H1 (cell line): ENCODE data around the gene HACD3. TPM values are rescaled to one million over a fixed set of nuclear protein-coding genes. Genes with fewer than 3 reads are reported as not detected.

Experiments used
- CTCF ChIA-PET: fragments of 300-600 bp; sonication (Branson Sonifier 250); formaldehyde crosslinking; loops from one replicate; lab custom pipeline; 2021; ENCODE audit not compliant: partially characterized antibody; lab: Charles Lee
- POLR2A ChIA-PET: fragments of 300-600 bp; sonication (Branson Sonifier 250); formaldehyde crosslinking; loops from one replicate; lab custom pipeline; 2021; ENCODE audit warnings: inconsistent platforms; ENCODE audit not compliant: partially characterized antibody; lab: Charles Lee
- DNase-seq, 2 experiments: peaks; one replicate each; pipeline versions ENCODE4 v3.0.0 to v3.0.0-alpha.2; 2010 to 2022; ENCODE audit warnings: low spot score in 2 of 2, low read depth in 1 of 2, mixed read lengths in 1 of 2
- FAIRE-seq: peaks from 2 replicates; lab custom pipeline; 2011; peaks lifted over from hg19 to GRCh38; lab: Jason Lieb, UNC
- H2AFZ ChIP-seq: 2 replicates; pipeline ENCODE4 v1.8.1; 2012; ENCODE audit warnings: low read length, inconsistent platforms
- H2AK5ac ChIP-seq: 2 replicates; pipeline ENCODE4 v1.6.1; 2013; ENCODE audit warnings: low read depth, low read length
- H2BK120ac ChIP-seq: replicated peaks from 2 replicates; pipeline ENCODE3; 2013; ENCODE audit warnings: low read depth, low read length, inconsistent platforms
- H2BK12ac ChIP-seq: 2 replicates; pipeline ENCODE4 v1.6.1; 2013; ENCODE audit warnings: low read depth, low read length
- H2BK15ac ChIP-seq: 2 replicates; pipeline ENCODE4 v1.6.1; 2013; ENCODE audit warnings: low read length
- H2BK20ac ChIP-seq: 2 replicates; pipeline ENCODE4 v1.6.1; 2013; ENCODE audit warnings: low read length
- H2BK5ac ChIP-seq: 2 replicates; pipeline ENCODE4 v1.6.1; 2013; ENCODE audit warnings: low read depth, low read length
- H3K14ac ChIP-seq: 2 replicates; pipeline ENCODE4 v1.6.1; 2013; ENCODE audit warnings: inconsistent platforms; ENCODE audit not compliant: insufficient read length
- H3K18ac ChIP-seq: 2 replicates; pipeline ENCODE4 v1.6.1; 2013; ENCODE audit warnings: low read length; ENCODE audit errors: extremely low read depth
- H3K23ac ChIP-seq: 2 replicates; pipeline ENCODE4 v1.6.1; 2013; ENCODE audit warnings: inconsistent platforms; ENCODE audit not compliant: insufficient read length
- H3K23me2 ChIP-seq: 2 replicates; pipeline ENCODE4 v1.6.1; 2013; ENCODE audit warnings: low read depth, low read length
- H3K27ac ChIP-seq: 2 replicates; pipeline ENCODE4 v1.6.1; 2011; ENCODE audit warnings: low read depth, low read length, inconsistent platforms
- H3K27me3 ChIP-seq, 4 experiments: replicated peaks in 1 of 4; 1 replicate in 1 of 4; 2 replicates in 3 of 4; pipeline versions ENCODE4 v1.6.1 to v1.8.1; 2011 to 2013; ENCODE audit warnings: low read length in 3 of 4, mild to moderate bottlenecking in 3 of 4, inconsistent platforms in 2 of 4, mixed read lengths in 2 of 4, moderate library complexity in 1 of 4; ENCODE audit not compliant: control insufficient read depth in 3 of 4, insufficient read depth in 3 of 4; ENCODE audit errors: extremely low read depth in 1 of 4
- H3K36me3 ChIP-seq, 4 experiments: 2 replicates each; pipeline versions ENCODE4 v1.6.1 to v1.8.1; 2011 to 2013; ENCODE audit warnings: mild to moderate bottlenecking in 4 of 4, low read length in 3 of 4, moderate library complexity in 2 of 4, control low read depth in 1 of 4, inconsistent platforms in 1 of 4; ENCODE audit not compliant: insufficient read depth in 4 of 4, control insufficient read depth in 2 of 4
- H3K4ac ChIP-seq: replicated peaks from 2 replicates; pipeline ENCODE3; 2013; ENCODE audit warnings: low read length, low read depth, mixed read lengths, inconsistent platforms; ENCODE audit not compliant: insufficient read length
- H3K4me1 ChIP-seq, 4 experiments: replicated peaks in 1 of 4; 1 replicate in 1 of 4; 2 replicates in 3 of 4; pipeline versions ENCODE4 v1.6.1 to v1.8.1; 2011 to 2013; ENCODE audit warnings: low read length in 3 of 4, inconsistent platforms in 2 of 4, mixed read lengths in 1 of 4; ENCODE audit not compliant: insufficient read depth in 4 of 4, control insufficient read depth in 3 of 4
- H3K4me2 ChIP-seq, 2 experiments: 2 replicates each; pipeline versions ENCODE4 v1.6.1 to v1.8.1; 2011 to 2013; ENCODE audit warnings: low read depth in 2 of 2, low read length in 2 of 2, control low read depth in 1 of 2, inconsistent platforms in 1 of 2, mild to moderate bottlenecking in 1 of 2; ENCODE audit not compliant: insufficient read depth in 1 of 2
- H3K4me3 ChIP-seq, 4 experiments: fragments of 200-600, 300-600 bp in 1 of 4; sonication (generic), shearing (Covaris generic), sonication (Bioruptor Twin) in 1 of 4; 2 replicates each; pipeline versions ENCODE4 v1.5.1 to v1.8.1; 2011 to 2016; ENCODE audit warnings: low read length in 4 of 4, low read depth in 3 of 4, control low read depth in 2 of 4, inconsistent platforms in 2 of 4, mild to moderate bottlenecking in 2 of 4, mixed read lengths in 1 of 4, moderate library complexity in 1 of 4; ENCODE audit not compliant: insufficient read depth in 2 of 4; ENCODE audit errors: extremely low read depth in 1 of 4
- H3K56ac ChIP-seq: replicated peaks from 2 replicates; pipeline ENCODE3; 2013; ENCODE audit warnings: low read depth, mild to moderate bottlenecking, mixed read lengths, low read length, inconsistent platforms; ENCODE audit not compliant: insufficient read length
- H3K79me1 ChIP-seq: 2 replicates; pipeline ENCODE4 v1.6.1; 2013; ENCODE audit warnings: low read depth, low read length, control low read depth
- H3K79me2 ChIP-seq, 2 experiments: 2 replicates each; pipeline versions ENCODE4 v1.6.1 to v1.8.1; 2012 to 2013; ENCODE audit warnings: low read length in 2 of 2, mild to moderate bottlenecking in 2 of 2, inconsistent platforms in 1 of 2; ENCODE audit not compliant: insufficient read depth in 2 of 2, control insufficient read depth in 1 of 2
- H3K9ac ChIP-seq, 4 experiments: replicated peaks in 1 of 4; 1 replicate in 1 of 4; 2 replicates in 3 of 4; pipeline versions ENCODE4 v1.6.1 to v1.8.1; 2011 to 2013; ENCODE audit warnings: low read depth in 3 of 4, low read length in 3 of 4, control low read depth in 2 of 4, mild to moderate bottlenecking in 2 of 4, moderate library complexity in 2 of 4, inconsistent platforms in 1 of 4; ENCODE audit errors: extremely low read depth in 1 of 4
- H3K9me3 ChIP-seq, 2 experiments: 2 replicates each; pipeline versions ENCODE4 v1.6.1 to v1.8.1; 2012 to 2013; ENCODE audit warnings: mild to moderate bottlenecking in 2 of 2, moderate library complexity in 2 of 2, control low read depth in 1 of 2, inconsistent platforms in 1 of 2, low read depth in 1 of 2, low read length in 1 of 2, mixed read lengths in 1 of 2; ENCODE audit not compliant: insufficient read depth in 2 of 2
- H4K20me1 ChIP-seq, 2 experiments: replicated peaks in 1 of 2; 2 replicates each; pipeline versions ENCODE3 to v1.8.1; 2011 to 2013; ENCODE audit warnings: inconsistent platforms in 2 of 2, low read length in 2 of 2, mild to moderate bottlenecking in 1 of 2; ENCODE audit not compliant: insufficient read depth in 2 of 2, control insufficient read depth in 1 of 2
- H4K5ac ChIP-seq: 2 replicates; pipeline ENCODE4 v1.6.1; 2013; ENCODE audit warnings: low read length, low read depth, mixed read lengths, inconsistent platforms; ENCODE audit not compliant: insufficient read length
- H4K8ac ChIP-seq: 2 replicates; pipeline ENCODE4 v1.8.0; 2013; ENCODE audit warnings: mild to moderate bottlenecking, moderate library complexity, low read length, inconsistent platforms; ENCODE audit not compliant: insufficient read depth; ENCODE audit errors: extremely low read depth
- H4K91ac ChIP-seq: replicated peaks from 2 replicates; pipeline ENCODE3; 2013; ENCODE audit warnings: low read length, mixed read lengths, inconsistent platforms; ENCODE audit not compliant: insufficient read length
- BACH1 ChIP-seq: IDR thresholded peaks from 2 replicates; pipeline ENCODE4 v1.6.1; 2012; ENCODE audit warnings: low read length, improper control_type of control experiment
- BRCA1 ChIP-seq: IDR thresholded peaks from 2 replicates; pipeline ENCODE4 v1.6.1; 2012; ENCODE audit warnings: low read depth, low read length, improper control_type of control experiment
- EGR1 ChIP-seq: IDR thresholded peaks from 2 replicates; pipeline ENCODE4 v1.6.1; 2011; ENCODE audit warnings: low read depth, low read length, borderline replicate concordance
- EP300 ChIP-seq, 2 experiments: IDR thresholded peaks; 1 replicate in 1 of 2; 2 replicates in 1 of 2; pipeline ENCODE4 v1.6.1; 2011 to 2012; ENCODE audit warnings: low read depth in 2 of 2, low read length in 2 of 2, mild to moderate bottlenecking in 2 of 2, borderline replicate concordance in 1 of 2, inconsistent platforms in 1 of 2, moderate library complexity in 1 of 2
- GABPA ChIP-seq: IDR thresholded peaks from 2 replicates; pipeline ENCODE4 v1.6.1; 2011; ENCODE audit warnings: mild to moderate bottlenecking, low read length, moderate library complexity, borderline replicate concordance; ENCODE audit not compliant: insufficient read depth
- JUND ChIP-seq: IDR thresholded peaks from 2 replicates; pipeline ENCODE4 v1.6.1; 2011; ENCODE audit warnings: mild to moderate bottlenecking, improper control_type of control experiment, low read length
- KDM1A ChIP-seq: fragments of 200-600, 300-600 bp; sonication (generic); IDR thresholded peaks from 2 replicates; pipeline ENCODE4 v1.7.1; 2016; ENCODE audit warnings: mild to moderate bottlenecking, low read length, borderline replicate concordance
- NRF1 ChIP-seq: IDR thresholded peaks from 2 replicates; pipeline ENCODE4 v1.6.1; 2011; ENCODE audit warnings: mild to moderate bottlenecking, low read depth, low read length, improper control_type of control experiment
- POLR2AphosphoS5 ChIP-seq: IDR thresholded peaks from 2 replicates; pipeline ENCODE4 v1.6.1; 2011; ENCODE audit warnings: low read depth, low read length
- RFX5 ChIP-seq: IDR thresholded peaks from 2 replicates; pipeline ENCODE4 v1.6.1; 2011; ENCODE audit warnings: low read depth, low read length, improper control_type of control experiment, borderline replicate concordance
- SAP30 ChIP-seq: fragments of 300-600 bp; sonication (generic); IDR thresholded peaks from 2 replicates; pipeline ENCODE4 v1.7.1; 2012; ENCODE audit warnings: low read length, moderate library complexity, mild to moderate bottlenecking, inconsistent platforms; ENCODE audit not compliant: insufficient read depth, insufficient replicate concordance
- SP4 ChIP-seq: IDR thresholded peaks from 2 replicates; pipeline ENCODE4 v1.6.1; 2012; ENCODE audit warnings: low read length, inconsistent platforms
- SRF ChIP-seq: IDR thresholded peaks from 2 replicates; pipeline ENCODE4 v1.6.1; 2011; ENCODE audit warnings: mild to moderate bottlenecking, low read depth, low read length, moderate library complexity
- WGBS, 2 experiments: shearing (Covaris generic) in 1 of 2; methylation state at CpG; one replicate each; pipeline versions ENCODE4 v1.1.6 to v1.1.7; 2013 to 2015; ENCODE audit warnings: low lambda C conversion rate in 2 of 2, mixed read lengths in 2 of 2, inconsistent platforms in 1 of 2, low coverage in 1 of 2, missing lambda C conversion rate in 1 of 2; ENCODE audit not compliant: insufficient replicate concordance in 2 of 2, insufficient coverage in 1 of 2, insufficient read length in 1 of 2; ENCODE audit errors: extremely low coverage in 1 of 2, missing lambda C conversion rate in 1 of 2; 5-methylcytosine and 5-hydroxymethylcytosine counted together
- polyA plus RNA-seq, 7 experiments: library from polyadenylated mRNA; depleted of rRNA in 3 of 7; stranded (reverse) in 5 of 7; unstranded in 2 of 7; fragments of >200 nt in 5 of 7; fragments of 200-250 nt in 2 of 7; gene quantifications; 1 replicate in 5 of 7; 2 replicates in 1 of 7; 4 replicates in 1 of 7; pipeline versions ENCODE4 v1.2.1 to v1.2.3, GENCODE V29; 2011 to 2013; ENCODE audit warnings: missing spikeins in 2 of 7, mixed read lengths in 2 of 7
- total RNA-seq: library from RNA; stranded (reverse); fragmentation: NEBNext Ultra II Directional; extraction: Animal tissue kit (Norgen Biotek cat#: 25700); gene quantifications from 2 replicates; pipeline ENCODE4 v1.2.1, GENCODE V29; 2021

HACD3 gene
- total and polyA plus RNA-seq, 2 of the 8 experiments (the other 6 are each of a cell fraction or from before 2014, with no cell fraction given), result 78.8 to 120 TPM

- no peak overlapping the region for H2BK12ac ChIP-seq
- no peak overlapping the region for H3K18ac ChIP-seq
- DNase-seq (no peak), FAIRE-seq (no peak)
- no peak overlapping the region for H3K4me2 ChIP-seq
- no peak overlapping the region for H2AK5ac ChIP-seq
- peaks cover 6 to 8% (median 8%) of the 10 kb centered on the region in 4 experiments; a peak in 6 of 7 replicates for H3K4me1 ChIP-seq
- peak overlapping the region in 1 of 4 experiments; percentile 21; a peak in 1 of 7 replicates for H3K9ac ChIP-seq
- H3K36me3 ChIP-seq, result no peaks in the 10 kb centered on the region
- POLR2A ChIA-PET, result interaction anchor here (1.1 to 3.2 kb wide), 2 partner anchors 9 to 16 kb away, joined by 5 to 25 read pairs; partner anchors contain the start of gene SLC24A1
- H4K5ac ChIP-seq, result no peak overlapping the region
- no peak overlapping the region for H3K23ac ChIP-seq
- H3K23me2 ChIP-seq, result peaks cover 4% of the 10 kb centered on the region; the same call in 1 of the 2 replicates
- no peak overlapping the region for H2BK120ac ChIP-seq
- H2BK5ac ChIP-seq, result no peak overlapping the region
- H3K27ac ChIP-seq, result no peak overlapping the region
- H2BK15ac ChIP-seq, result no peak overlapping the region
- H4K8ac ChIP-seq, result no peak overlapping the region
- no peak overlapping the region for H2AFZ ChIP-seq
- no peaks in the 10 kb centered on the region for H3K27me3 ChIP-seq
- no peak overlapping the region for H3K14ac ChIP-seq
- no peaks in the 10 kb centered on the region for H3K9me3 ChIP-seq
- peaks cover 7 to 23% of the 10 kb centered on the region in 2 experiments for H3K79me2 ChIP-seq
- 0 out of 2 replicates have a peak, but pooled peaks cover 4% of the 10 kb centered on the region for H3K79me1 ChIP-seq
- WGBS, 2 experiments, result 89% methylated on average over 6 of the region's 6 CpGs; no CpG with 5 or more reads in 1 of the 2 experiments
- H3K56ac ChIP-seq, result no peak overlapping the region
- no peak overlapping the region for H2BK20ac ChIP-seq
- H4K20me1 ChIP-seq, result no peaks in the 10 kb centered on the region
- CTCF ChIA-PET, result interaction anchor here (0.6 to 2.0 kb wide), 4 partner anchors 18 to 25 kb away, joined by 3 to 5 read pairs (median 3); no protein-coding TSS in a partner anchor
- no peak overlapping the region for H3K4me3 ChIP-seq
- H3K4ac ChIP-seq, result no peak overlapping the region
- no peak overlapping the region for H4K91ac ChIP-seq
- no peak for TF ChIP-seq SP4
- TF ChIP-seq JUND, result no peak
- no peak for TF ChIP-seq NRF1
- TF ChIP-seq POLR2AphosphoS5, result no peak
- no peak for TF ChIP-seq BACH1
- no peak for TF ChIP-seq SRF
- no peak for TF ChIP-seq KDM1A
- TF ChIP-seq SAP30, result no peak
- TF ChIP-seq RFX5, result no peak
- TF ChIP-seq BRCA1, result no peak
- TF ChIP-seq EP300 (IDR thresholded peaks at IDR 0.05; ENCODE audit: borderline replicate concordance in 1 of 2, low read depth in 2 of 2, low read length in 2 of 2), result no peak
- no peak for TF ChIP-seq GABPA
- TF ChIP-seq EGR1, result no peak
These were observed 82.9 kb downstream of the HACD3 start for GRCh38 chr15:65612949-65613744.
